ENCODE data around the gene FAM50A. TPM values are rescaled to one million over a fixed set of nuclear protein-coding genes. Genes with fewer than 3 reads are reported as not detected.

FAM50A gene
- total RNA-seq, 1 experiment from 2014 or later = 62.3 TPM

DNA sequence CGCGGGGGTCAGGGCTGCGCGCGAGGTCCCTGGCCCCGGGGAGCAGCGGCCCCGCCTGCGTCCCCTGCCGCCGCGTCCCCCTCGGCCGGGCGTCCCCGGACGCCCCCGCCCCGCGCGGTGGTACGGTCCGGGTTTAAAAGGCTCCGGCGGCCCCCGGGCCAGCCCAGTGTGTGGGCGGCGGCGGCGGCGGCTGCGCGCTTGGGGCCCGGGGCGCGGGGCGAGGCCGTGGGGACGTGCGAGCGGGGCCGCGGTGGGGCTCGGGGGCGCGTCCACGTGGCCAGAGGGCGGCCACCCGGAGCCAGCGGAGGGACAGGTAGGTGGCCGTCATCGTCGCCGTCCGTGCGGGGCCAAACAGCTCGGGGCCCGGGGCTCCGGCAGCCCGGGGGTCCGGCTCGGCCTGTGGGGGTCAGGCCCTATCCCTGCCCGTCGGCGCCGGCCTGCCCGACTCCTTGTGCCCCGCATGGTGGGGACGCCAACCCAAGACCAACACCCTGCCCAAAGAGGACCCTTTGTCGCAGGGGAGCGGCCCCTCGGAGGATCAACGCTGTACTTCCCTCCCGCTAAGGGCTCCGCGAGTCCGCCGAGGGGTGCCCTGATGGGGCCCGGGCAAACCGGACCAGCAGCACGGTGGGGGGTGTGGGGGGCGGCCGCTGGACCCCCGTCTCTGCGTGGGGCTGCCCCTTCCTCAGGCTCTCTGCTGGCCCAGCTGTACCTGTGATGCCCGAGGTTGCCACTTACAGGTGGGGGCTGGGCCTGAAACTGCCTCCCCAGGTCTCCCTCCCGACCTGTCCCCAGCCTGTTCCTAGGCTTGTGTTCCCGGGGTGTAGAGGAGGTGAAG is 14.4 kb downstream of the FAM50A start, which contains the start of gene PLXNA3:
PLXNA3 (plus strand) TSS at position 166 of the 838 bp plus-strand sequence. CDS start 1,903 bp downstream, outside the sequence.
- in situ Hi-C loops (cut with HindIII; ENCODE audit: low pct_unique_long_range_greater_than_20kb, low sequenced_read_pairs) = no loop called here
- no peak for DNase-seq (ENCODE audit: low read depth)

DNA sequence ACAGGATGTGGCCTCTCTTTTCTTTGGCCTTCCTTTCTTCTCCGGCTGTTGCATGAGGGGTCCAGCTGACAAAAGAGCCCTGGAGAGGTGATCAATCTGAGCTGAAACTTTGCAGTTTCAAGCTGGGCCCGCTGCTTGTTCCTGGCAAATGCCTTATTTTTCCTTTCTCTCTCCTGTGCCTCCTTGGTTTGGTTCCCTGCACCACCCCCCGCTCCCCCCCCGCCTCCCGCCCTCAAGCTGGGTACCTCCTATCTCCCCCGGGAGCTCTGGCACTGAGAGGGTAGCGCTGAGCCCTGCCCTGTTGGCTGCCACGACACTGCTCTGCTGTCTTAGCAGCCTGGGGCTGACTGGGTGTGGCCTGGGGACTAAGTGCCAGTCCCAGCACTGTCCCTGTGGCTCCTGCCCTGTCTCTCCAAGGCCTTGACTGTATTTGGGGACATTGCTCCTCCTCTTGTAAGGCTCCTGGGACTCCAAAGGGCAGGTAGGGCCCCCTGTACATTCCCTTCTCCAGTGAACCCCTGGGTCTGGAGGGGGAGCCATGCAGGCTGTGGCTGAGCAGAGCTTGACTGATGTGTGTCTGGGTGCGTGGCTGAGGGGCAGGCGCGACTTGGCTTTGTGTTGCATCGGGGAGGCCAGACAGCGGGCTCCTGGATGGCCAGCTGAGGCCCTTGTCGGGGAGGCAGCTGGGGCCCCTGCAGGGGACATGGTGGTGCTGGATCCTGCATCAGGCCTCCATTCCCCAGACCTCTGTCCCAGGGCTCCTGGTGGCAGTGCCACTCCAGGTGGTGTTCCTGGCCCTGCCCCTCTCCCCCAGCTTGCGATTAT is 15.2 kb downstream of the FAM50A start:
- in situ Hi-C loops (cut with HindIII; ENCODE audit: low pct_unique_long_range_greater_than_20kb, low sequenced_read_pairs) = no loop called here
- peak; percentile 11 for DNase-seq (ENCODE audit: low read depth)

DNA sequence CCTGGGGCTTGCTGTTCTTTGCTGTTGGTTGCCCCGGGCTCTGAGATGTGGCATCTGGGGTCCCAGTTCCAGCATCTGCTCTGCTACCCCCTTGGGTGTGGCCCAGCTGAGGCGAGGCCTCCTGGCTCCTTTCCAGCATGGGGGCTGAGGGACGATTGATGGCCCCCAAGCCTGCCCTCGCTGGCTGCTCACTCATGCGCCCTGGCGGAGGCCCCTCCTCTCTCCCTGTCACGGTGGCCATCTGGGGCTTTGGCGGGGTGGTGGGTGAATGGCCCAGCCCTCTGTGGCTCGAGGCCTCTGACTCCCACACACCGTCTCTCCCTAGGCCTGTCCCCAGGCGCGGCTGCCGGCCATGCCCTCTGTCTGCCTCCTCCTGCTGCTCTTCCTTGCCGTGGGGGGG is 15.9 kb downstream of the FAM50A start:
- in situ Hi-C loops (cut with HindIII; ENCODE audit: low pct_unique_long_range_greater_than_20kb, low sequenced_read_pairs) = no loop called here
- no peak for DNase-seq (ENCODE audit: low read depth)

- DNase-seq (ENCODE audit: low read depth) = no peak
- in situ Hi-C loops (cut with HindIII; ENCODE audit: low pct_unique_long_range_greater_than_20kb, low sequenced_read_pairs) = no loop called here
Measured at GRCh38 chrX:154460326-154460725, 16.4 kb downstream of the FAM50A start.

- in situ Hi-C loops (cut with HindIII; ENCODE audit: low pct_unique_long_range_greater_than_20kb, low sequenced_read_pairs) = no loop called here
- no peak for DNase-seq (ENCODE audit: low read depth)
Measured at GRCh38 chrX:154462396-154462795, 18.5 kb downstream of the FAM50A start.

- no peak for DNase-seq (ENCODE audit: low read depth)
- in situ Hi-C loops (cut with HindIII; ENCODE audit: low pct_unique_long_range_greater_than_20kb, low sequenced_read_pairs) = no loop called here
Measured at GRCh38 chrX:154463611-154464220, 19.8 kb downstream of the FAM50A start.

DNA sequence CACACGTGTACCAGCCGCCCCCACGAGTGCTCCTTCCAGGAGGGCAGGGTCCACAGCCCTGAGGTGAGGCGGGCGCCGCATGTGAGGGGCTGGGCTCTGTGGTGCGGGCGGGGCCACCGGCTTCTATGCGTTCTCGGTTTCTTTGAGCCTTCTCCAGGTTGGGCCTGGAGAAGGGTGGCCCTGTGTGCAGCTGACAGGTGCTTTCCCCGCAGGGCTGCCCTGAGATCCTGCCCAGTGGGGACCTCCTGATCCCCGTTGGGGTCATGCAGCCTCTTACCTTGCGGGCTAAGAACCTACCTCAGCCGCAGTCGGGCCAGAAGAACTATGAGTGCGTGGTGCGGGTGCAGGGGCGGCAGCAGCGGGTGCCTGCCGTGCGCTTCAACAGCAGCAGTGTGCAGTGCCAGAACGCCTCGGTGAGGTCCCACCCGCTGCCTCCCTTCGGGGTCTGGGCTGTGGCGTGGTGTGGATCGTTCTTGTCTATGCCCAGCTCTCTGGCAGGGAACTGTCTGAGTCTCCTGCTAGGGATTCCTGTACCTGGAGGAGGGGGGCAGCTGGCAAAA is 20.9 kb downstream of the FAM50A start:
- no peak for DNase-seq (ENCODE audit: low read depth)
- in situ Hi-C loops (cut with HindIII; ENCODE audit: low pct_unique_long_range_greater_than_20kb, low sequenced_read_pairs) = no loop called here

DNA sequence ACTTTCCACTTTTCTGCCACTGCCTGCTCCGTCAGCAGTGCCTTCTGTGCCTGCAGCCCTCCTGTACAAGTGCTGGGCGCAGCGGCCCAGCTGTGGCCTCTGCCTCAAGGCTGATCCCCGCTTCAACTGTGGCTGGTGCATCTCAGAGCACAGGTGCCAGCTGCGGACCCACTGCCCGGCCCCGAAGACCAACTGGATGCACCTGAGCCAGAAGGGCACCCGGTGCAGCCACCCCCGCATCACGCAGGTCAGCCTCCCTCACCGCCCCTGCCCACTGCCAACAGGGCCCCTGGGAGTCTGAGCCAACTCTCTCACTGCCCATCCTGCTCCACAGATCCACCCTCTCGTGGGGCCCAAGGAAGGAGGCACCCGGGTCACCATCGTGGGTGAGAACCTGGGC is 21.7 kb downstream of the FAM50A start:
- DNase-seq (ENCODE audit: low read depth) = no peak
- in situ Hi-C loops (cut with HindIII; ENCODE audit: low pct_unique_long_range_greater_than_20kb, low sequenced_read_pairs) = no loop called here

- in situ Hi-C loops (cut with HindIII; ENCODE audit: low pct_unique_long_range_greater_than_20kb, low sequenced_read_pairs) = no loop called here
- no peak for DNase-seq (ENCODE audit: low read depth)
Measured at GRCh38 chrX:154466036-154466435, 22.1 kb downstream of the FAM50A start.

- in situ Hi-C loops (cut with HindIII; ENCODE audit: low pct_unique_long_range_greater_than_20kb, low sequenced_read_pairs) = no loop called here
- no peak for DNase-seq (ENCODE audit: low read depth)
Measured at GRCh38 chrX:154466907-154467306, 23.0 kb downstream of the FAM50A start.

GRCh38 chrX:154467556-154467955 is 23.6 kb downstream of the FAM50A start:
- DNase-seq (ENCODE audit: low read depth) = no peak
- in situ Hi-C loops (cut with HindIII; ENCODE audit: low pct_unique_long_range_greater_than_20kb, low sequenced_read_pairs) = no loop called here

DNA sequence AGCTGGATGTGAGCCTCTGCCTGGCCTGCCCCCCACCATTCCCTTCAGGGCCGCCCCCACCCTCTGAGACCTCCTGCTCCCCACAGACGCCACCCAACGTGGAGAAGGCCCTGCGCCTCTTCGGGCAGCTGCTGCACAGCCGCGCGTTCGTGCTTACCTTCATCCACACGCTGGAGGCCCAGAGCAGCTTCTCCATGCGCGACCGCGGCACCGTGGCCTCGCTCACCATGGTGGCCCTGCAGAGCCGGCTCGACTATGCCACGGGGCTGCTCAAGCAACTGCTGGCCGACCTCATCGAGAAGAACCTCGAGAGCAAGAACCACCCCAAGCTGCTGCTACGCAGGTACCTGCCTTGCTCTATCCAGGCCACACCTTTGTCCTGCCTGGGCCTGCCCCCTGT is 24.3 kb downstream of the FAM50A start:
- no peak for DNase-seq (ENCODE audit: low read depth)
- in situ Hi-C loops (cut with HindIII; ENCODE audit: low pct_unique_long_range_greater_than_20kb, low sequenced_read_pairs) = no loop called here

DNA sequence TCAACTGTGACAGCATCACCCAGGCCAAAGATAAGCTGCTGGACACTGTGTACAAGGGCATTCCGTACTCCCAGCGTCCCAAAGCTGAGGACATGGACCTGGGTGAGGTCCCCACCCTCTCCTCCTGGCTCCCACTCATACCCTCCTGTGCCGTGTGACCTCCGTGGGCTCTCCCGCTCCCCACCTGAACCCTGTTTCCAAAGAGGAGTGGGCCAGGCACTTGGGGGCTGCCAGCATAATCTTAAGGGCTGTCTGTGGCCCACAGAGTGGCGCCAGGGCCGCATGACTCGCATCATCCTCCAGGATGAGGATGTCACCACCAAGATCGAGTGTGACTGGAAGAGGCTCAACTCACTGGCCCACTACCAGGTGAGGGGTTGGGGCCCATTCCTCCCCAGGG is 25.2 kb downstream of the FAM50A start:
- in situ Hi-C loops (cut with HindIII; ENCODE audit: low pct_unique_long_range_greater_than_20kb, low sequenced_read_pairs) = no loop called here

GRCh38 chrX:154469880-154470279 is 25.9 kb downstream of the FAM50A start:
- DNase-seq (ENCODE audit: low read depth) = no peak
- in situ Hi-C loops (cut with HindIII; ENCODE audit: low pct_unique_long_range_greater_than_20kb, low sequenced_read_pairs) = no loop called here

More for the DNA sequence above, 25.2 kb downstream of the FAM50A start:
- DNase-seq (ENCODE audit: low read depth) = no peak

DNA sequence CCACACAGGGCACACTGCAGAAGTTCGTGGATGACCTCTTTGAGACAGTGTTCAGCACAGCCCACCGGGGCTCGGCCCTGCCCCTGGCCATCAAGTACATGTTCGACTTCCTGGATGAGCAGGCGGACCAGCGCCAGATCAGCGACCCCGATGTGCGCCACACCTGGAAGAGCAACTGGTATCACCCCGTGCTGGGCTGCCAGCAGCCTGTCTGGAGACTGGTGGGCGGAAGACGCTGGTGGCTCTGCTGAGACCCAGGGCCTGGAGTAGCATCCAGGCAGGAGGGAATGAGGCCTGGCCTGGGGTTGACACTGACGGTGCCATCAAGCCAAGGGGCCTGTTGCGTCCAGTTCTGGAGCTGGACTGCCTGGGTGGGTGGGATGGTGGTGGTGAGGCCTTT is 26.5 kb downstream of the FAM50A start:
- no peak for DNase-seq (ENCODE audit: low read depth)
- in situ Hi-C loops (cut with HindIII; ENCODE audit: low pct_unique_long_range_greater_than_20kb, low sequenced_read_pairs) = no loop called here

GRCh38 chrX:154470914-154471568 is 27.1 kb downstream of the FAM50A start:
- DNase-seq (ENCODE audit: low read depth) = no peak
- in situ Hi-C loops (cut with HindIII; ENCODE audit: low pct_unique_long_range_greater_than_20kb, low sequenced_read_pairs) = no loop called here

GRCh38 chrX:154471839-154472684 is 28.1 kb downstream of the FAM50A start:
- in situ Hi-C loops (cut with HindIII; ENCODE audit: low pct_unique_long_range_greater_than_20kb, low sequenced_read_pairs) = no loop called here
- DNase-seq (ENCODE audit: low read depth) = no peak

Data from Caki2 (cell line).